ENCODE data around the gene TMEM269.

DNA sequence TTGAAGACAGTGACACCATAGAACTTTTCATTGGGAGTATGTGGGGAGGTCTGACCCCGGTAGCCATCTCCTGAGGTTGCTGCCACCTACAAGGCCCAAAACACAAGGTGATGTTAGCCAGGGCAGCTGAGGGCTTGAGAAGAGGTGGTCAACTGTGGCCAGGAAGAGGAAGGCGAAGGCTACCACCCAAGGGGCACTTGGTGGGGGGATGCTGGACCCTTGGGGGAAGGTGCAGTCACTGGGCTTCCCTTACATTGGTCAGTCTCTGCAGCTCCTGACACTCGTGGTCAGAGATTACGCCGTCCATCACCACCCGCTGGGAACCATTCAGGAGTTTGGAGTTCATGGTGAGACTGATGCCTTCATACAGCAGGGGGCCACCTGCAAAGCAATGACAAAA, 32.5 kb upstream of the TMEM269 start:
- TF ChIP-seq, protein P1, sequence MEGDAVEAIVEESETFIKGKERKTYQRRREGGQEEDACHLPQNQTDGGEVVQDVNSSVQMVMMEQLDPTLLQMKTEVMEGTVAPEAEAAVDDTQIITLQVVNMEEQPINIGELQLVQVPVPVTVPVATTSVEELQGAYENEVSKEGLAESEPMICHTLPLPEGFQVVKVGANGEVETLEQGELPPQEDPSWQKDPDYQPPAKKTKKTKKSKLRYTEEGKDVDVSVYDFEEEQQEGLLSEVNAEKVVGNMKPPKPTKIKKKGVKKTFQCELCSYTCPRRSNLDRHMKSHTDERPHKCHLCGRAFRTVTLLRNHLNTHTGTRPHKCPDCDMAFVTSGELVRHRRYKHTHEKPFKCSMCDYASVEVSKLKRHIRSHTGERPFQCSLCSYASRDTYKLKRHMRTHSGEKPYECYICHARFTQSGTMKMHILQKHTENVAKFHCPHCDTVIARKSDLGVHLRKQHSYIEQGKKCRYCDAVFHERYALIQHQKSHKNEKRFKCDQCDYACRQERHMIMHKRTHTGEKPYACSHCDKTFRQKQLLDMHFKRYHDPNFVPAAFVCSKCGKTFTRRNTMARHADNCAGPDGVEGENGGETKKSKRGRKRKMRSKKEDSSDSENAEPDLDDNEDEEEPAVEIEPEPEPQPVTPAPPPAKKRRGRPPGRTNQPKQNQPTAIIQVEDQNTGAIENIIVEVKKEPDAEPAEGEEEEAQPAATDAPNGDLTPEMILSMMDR (conservative IDR thresholded peaks at IDR 0.05): no peak
- TF ChIP-seq EZH2 (IDR thresholded peaks at IDR 0.05; ENCODE audit: low read depth): no peak
